GM13976 (cell line): ENCODE results near the gene F2R.

ENCODE experiments used
- DNase-seq: peaks from one replicate; pipeline ENCODE4 v3.0.0; 2012; ENCODE audit warnings: low spot score
- CTCF ChIP-seq: IDR thresholded peaks from 2 replicates; pipeline ENCODE4 v1.5.1; 2012; ENCODE audit warnings: borderline replicate concordance, mild to moderate bottlenecking; ENCODE audit not compliant: insufficient read depth; ENCODE audit errors: extremely low read depth, missing control alignments, control extremely low read depth
- in situ Hi-C: fragments of 300-500 bp; cut with MboI; formaldehyde crosslinking; loops from one replicate; pipeline ENCODE4 v1.12.0; 2022; ENCODE audit warnings: low sequenced_read_pairs, mixed read lengths, inconsistent platforms; ENCODE audit not compliant: unreplicated experiment

F2R gene

DNA sequence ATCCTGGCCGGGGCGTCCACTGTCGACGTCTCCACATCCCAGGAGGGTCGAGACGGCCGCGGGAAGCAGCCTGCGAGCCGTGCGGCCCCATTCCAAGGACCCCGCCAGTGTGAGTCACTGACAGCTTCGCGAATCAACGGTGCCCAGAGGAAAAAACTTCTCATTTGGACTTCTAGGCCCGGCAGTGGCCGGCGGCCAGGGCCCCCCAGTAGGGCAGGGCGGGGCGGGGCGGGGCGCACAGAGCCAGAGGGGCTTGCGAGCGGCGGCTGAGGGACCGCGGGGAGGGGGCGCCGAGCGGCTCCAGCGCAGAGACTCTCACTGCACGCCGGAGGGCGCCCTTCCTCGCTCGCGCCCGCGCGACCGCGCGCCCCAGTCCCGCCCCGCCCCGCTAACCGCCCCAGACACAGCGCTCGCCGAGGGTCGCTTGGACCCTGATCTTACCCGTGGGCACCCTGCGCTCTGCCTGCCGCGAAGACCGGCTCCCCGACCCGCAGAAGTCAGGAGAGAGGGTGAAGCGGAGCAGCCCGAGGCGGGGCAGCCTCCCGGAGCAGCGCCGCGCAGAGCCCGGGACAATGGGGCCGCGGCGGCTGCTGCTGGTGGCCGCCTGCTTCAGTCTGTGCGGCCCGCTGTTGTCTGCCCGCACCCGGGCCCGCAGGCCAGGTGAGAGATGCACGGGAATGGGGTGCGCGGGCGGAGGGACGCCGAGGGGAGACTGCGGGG is at the start of gene F2R:
TSS of gene F2R (plus strand) at position 391 of the 720 bp plus-strand sequence. CDS start at position 573, 182 bp downstream.
- in situ Hi-C loops = no loop called here
- peak; percentile 60 for TF ChIP-seq CTCF
- peak; percentile 87 for DNase-seq

- no peak for TF ChIP-seq CTCF
- in situ Hi-C loops = no loop called here
- DNase-seq = no peak
Observed at GRCh38 chr5:76667495-76667894, 48.4 kb upstream of the F2R start.

- no peak for DNase-seq
- in situ Hi-C loops = no loop called here
Observed at GRCh38 chr5:76669245-76669644, 46.7 kb upstream of the F2R start.

GRCh38 chr5:76670508-76670907 is 45.4 kb upstream of the F2R start:
- no peak for TF ChIP-seq CTCF
- DNase-seq = no peak
- in situ Hi-C loops = no loop called here

More at GRCh38 chr5:76669245-76669644, 46.7 kb upstream of the F2R start:
- no peak for TF ChIP-seq CTCF

DNA sequence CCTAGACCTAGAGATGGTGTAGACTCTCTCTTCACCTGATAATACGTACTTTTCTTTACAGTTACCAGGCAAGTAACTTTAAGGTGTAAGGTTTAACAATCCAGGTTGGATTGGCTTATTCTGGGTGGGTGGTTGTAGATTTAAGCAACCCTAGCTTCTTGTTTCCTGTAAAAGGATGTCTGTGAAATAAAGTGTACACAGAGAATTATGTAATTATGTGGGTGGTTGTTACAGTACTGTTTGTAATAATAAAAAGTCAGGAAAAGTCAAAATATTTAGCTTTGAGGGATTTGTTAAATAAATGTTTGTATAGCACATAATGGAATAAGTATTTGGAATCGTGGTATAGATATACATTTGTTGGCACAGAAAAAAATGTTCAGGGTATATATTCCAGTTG is 43.7 kb upstream of the F2R start:
- TF ChIP-seq CTCF = no peak
- in situ Hi-C loops = no loop called here
- DNase-seq = no peak

- TF ChIP-seq CTCF = no peak
- DNase-seq = no peak
- in situ Hi-C loops = no loop called here
Observed at GRCh38 chr5:76673125-76673524, 42.8 kb upstream of the F2R start.
